HepG2 (cell line): ENCODE data around the gene NEURL1B. TPM values are rescaled to one million over a fixed set of nuclear protein-coding genes. Genes with fewer than 3 reads are reported as not detected.

Source experiments
- ARHGAP35 ChIP-seq: sonication (generic); formaldehyde crosslinking; IDR thresholded peaks from 2 replicates; pipeline ENCODE4 v1.9.0; 2022; ENCODE audit warnings: mild to moderate bottlenecking, inconsistent platforms, moderate library complexity, missing genetic modification reagents, borderline replicate concordance
- BRCA1 ChIP-seq: sonication (generic); formaldehyde crosslinking; IDR thresholded peaks from 2 replicates; pipeline ENCODE4 v1.4.0; 2020; ENCODE audit warnings: missing genetic modification reagents
- FOXC1 ChIP-seq: sonication (generic); formaldehyde crosslinking; IDR thresholded peaks from 2 replicates; pipeline ENCODE4 v1.8.0; 2022; ENCODE audit warnings: mild to moderate bottlenecking, missing genetic modification reagents, borderline replicate concordance
- HMG20A ChIP-seq: IDR thresholded peaks from 2 replicates; pipeline ENCODE4 v1.6.1; 2016; ENCODE audit warnings: borderline replicate concordance
- HOXA9 ChIP-seq: sonication (generic); formaldehyde crosslinking; IDR thresholded peaks from 2 replicates; pipeline ENCODE4 v1.8.1; 2022; ENCODE audit warnings: missing genetic modification reagents, mild to moderate bottlenecking, moderate library complexity, borderline replicate concordance
- KDM3A ChIP-seq: IDR thresholded peaks from 2 replicates; pipeline ENCODE4 v1.6.1; 2018; ENCODE audit warnings: low read depth, missing compliant biosample characterization
- KLF13 ChIP-seq: sonication (generic); formaldehyde crosslinking; IDR thresholded peaks from 2 replicates; pipeline ENCODE4 v1.4.0; 2020; ENCODE audit warnings: mild to moderate bottlenecking, missing genetic modification reagents
- KMT2A ChIP-seq: sonication (generic); formaldehyde crosslinking; IDR thresholded peaks from 2 replicates; pipeline ENCODE4 v1.4.0; 2020; ENCODE audit warnings: missing genetic modification reagents
- NONO ChIP-seq, 2 experiments: fragments of 450-650 bp in 1 of 2; sonication (generic) in 1 of 2; formaldehyde crosslinking in 1 of 2; IDR thresholded peaks in 1 of 2; conservative IDR thresholded peaks in 1 of 2; 2 replicates each; pipeline versions ENCODE4 v1.6.1 to v1.8.0; 2017 to 2022; ENCODE audit warnings: mild to moderate bottlenecking in 1 of 2, missing genetic modification reagents in 1 of 2, moderate library complexity in 1 of 2
- PHF21A ChIP-seq: sonication (generic); formaldehyde crosslinking; IDR thresholded peaks from 2 replicates; pipeline ENCODE4 v1.5.0; 2020; ENCODE audit warnings: mild to moderate bottlenecking, missing genetic modification reagents
- PHF8 ChIP-seq: sonication (generic); formaldehyde crosslinking; IDR thresholded peaks from 2 replicates; pipeline ENCODE4 v1.5.0; 2020; ENCODE audit warnings: missing genetic modification reagents
- SMAD3 ChIP-seq: sonication (generic); formaldehyde crosslinking; IDR thresholded peaks from 2 replicates; pipeline ENCODE4 v1.4.0; 2020; ENCODE audit warnings: missing genetic modification reagents
- YEATS2 ChIP-seq: sonication (generic); formaldehyde crosslinking; IDR thresholded peaks from 2 replicates; pipeline ENCODE4 v1.4.0; 2020; ENCODE audit warnings: missing genetic modification reagents, borderline replicate concordance
- ZBTB20 ChIP-seq: sonication (generic); formaldehyde crosslinking; IDR thresholded peaks from 2 replicates; pipeline ENCODE4 v1.8.1; 2023; ENCODE audit warnings: missing genetic modification reagents, low read depth, mild to moderate bottlenecking, borderline replicate concordance
- ZKSCAN8 ChIP-seq: IDR thresholded peaks from 2 replicates; pipeline ENCODE4 v1.6.1; 2016; ENCODE audit warnings: borderline replicate concordance, missing genetic modification reagents, missing compliant biosample characterization
- ZNF317 ChIP-seq: sonication (generic); formaldehyde crosslinking; IDR thresholded peaks from 2 replicates; pipeline ENCODE4 v1.5.0; 2020; ENCODE audit warnings: mild to moderate bottlenecking, missing genetic modification reagents
- ZNF382 ChIP-seq: sonication (generic); formaldehyde crosslinking; IDR thresholded peaks from 2 replicates; pipeline ENCODE4 v1.5.0; 2020; ENCODE audit warnings: missing genetic modification reagents, mild to moderate bottlenecking, borderline replicate concordance
- ZNF720 ChIP-seq: sonication (generic); formaldehyde crosslinking; IDR thresholded peaks from 2 replicates; pipeline ENCODE4 v1.4.0; 2020; ENCODE audit warnings: missing genetic modification reagents
- ZSCAN30 ChIP-seq: sonication (generic); formaldehyde crosslinking; IDR thresholded peaks from 2 replicates; pipeline ENCODE4 v1.5.0; 2020; ENCODE audit warnings: mild to moderate bottlenecking, missing genetic modification reagents
- polyA plus RNA-seq, 8 experiments: library from polyadenylated mRNA; depleted of rRNA in 3 of 8; stranded (reverse) in 7 of 8; unstranded in 1 of 8; fragments of >200 nt; fragmentation: Illumina TruSeq in 4 of 8; extraction: Trizol in 4 of 8; gene quantifications; 2 replicates each; pipeline versions ENCODE4 v1.2.1 to v1.2.3, GENCODE V29; 2011 to 2016; ENCODE audit warnings: low read depth in 4 of 8, missing spikeins in 1 of 8, mixed read lengths in 1 of 8; ENCODE audit not compliant: insufficient read depth in 1 of 8
- total RNA-seq, 5 experiments: library from RNA; depleted of rRNA; stranded (reverse); fragments of >200 nt; fragmentation: Illumina TruSeq; extraction: Trizol; gene quantifications; 2 replicates each; pipeline ENCODE4 v1.2.3, GENCODE V29; 2016; ENCODE audit warnings: low read depth in 1 of 5
- TF ChIP-seq, protein P1 (sequence below): IDR thresholded peaks from 2 replicates; pipeline ENCODE4 v1.6.1; 2016; ENCODE audit warnings: mild to moderate bottlenecking, missing biosample characterization, missing genetic modification reagents
- TF ChIP-seq, protein P2 (sequence below): sonication (generic); formaldehyde crosslinking; IDR thresholded peaks from 2 replicates; pipeline ENCODE4 v1.5.0; 2020; ENCODE audit warnings: missing genetic modification reagents
- TF ChIP-seq, protein P3 (sequence below): sonication (generic); formaldehyde crosslinking; IDR thresholded peaks from 2 replicates; pipeline ENCODE4 v1.4.0; 2020; ENCODE audit warnings: missing genetic modification reagents
- TF ChIP-seq, protein P4 (sequence below): sonication (generic); formaldehyde crosslinking; IDR thresholded peaks from 2 replicates; pipeline ENCODE4 v1.8.1; 2022; ENCODE audit warnings: mild to moderate bottlenecking, missing genetic modification reagents

Gene NEURL1B
- total and polyA plus RNA-seq, 2 of the 13 experiments (the other 11 are each of a cell fraction or from before 2014, with no cell fraction given) = 0.09 to 0.13 TPM

GRCh38 chr5:172659909-172660628 is 19.0 kb downstream of the NEURL1B start (continued):
- TF ChIP-seq, protein P1, sequence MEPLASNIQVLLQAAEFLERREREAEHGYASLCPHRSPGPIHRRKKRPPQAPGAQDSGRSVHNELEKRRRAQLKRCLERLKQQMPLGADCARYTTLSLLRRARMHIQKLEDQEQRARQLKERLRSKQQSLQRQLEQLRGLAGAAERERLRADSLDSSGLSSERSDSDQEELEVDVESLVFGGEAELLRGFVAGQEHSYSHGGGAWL (CRISPR knock-in tag) = 0 out of 2 replicates have a peak, but pooled peaks have one; percentile 25
- TF ChIP-seq, protein P2, sequence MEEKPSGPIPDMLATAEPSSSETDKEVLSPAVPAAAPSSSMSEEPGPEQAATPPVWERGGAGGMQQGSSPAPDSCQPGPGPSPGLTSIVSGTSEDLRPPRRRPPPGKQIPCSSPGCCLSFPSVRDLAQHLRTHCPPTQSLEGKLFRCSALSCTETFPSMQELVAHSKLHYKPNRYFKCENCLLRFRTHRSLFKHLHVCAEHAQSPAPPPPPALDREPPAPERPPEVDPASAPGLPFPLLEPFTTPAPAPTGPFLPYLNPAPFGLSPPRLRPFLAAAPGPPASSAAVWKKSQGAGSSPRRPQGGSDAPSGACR = 0 out of 2 replicates have a peak, but pooled peaks have one; percentile 54
- TF ChIP-seq PHF8 (CRISPR knock-in tag) = peak; percentile 47; the same call in 1 of the 2 replicates
- peak; percentile 53; the same call in 1 of the 2 replicates for TF ChIP-seq HMG20A (CRISPR knock-in tag)
- TF ChIP-seq PHF21A (CRISPR knock-in tag) = peak; percentile 92
- peak; percentile 43; the same call in 1 of the 2 replicates for TF ChIP-seq ZKSCAN8
- no peak for TF ChIP-seq NONO (IDR thresholded peaks at IDR 0.05)
- TF ChIP-seq NONO (CRISPR knock-in tag; conservative IDR thresholded peaks at IDR 0.05) = peak; percentile 80
- peak; percentile 42; the same call in 1 of the 2 replicates for TF ChIP-seq YEATS2 (CRISPR knock-in tag)
- TF ChIP-seq ZNF317 (CRISPR knock-in tag) = 0 out of 2 replicates have a peak, but pooled peaks have one; percentile 15
- no peak; the same call in 1 of the 2 replicates for TF ChIP-seq KLF13 (CRISPR knock-in tag)
- TF ChIP-seq, protein P3, sequence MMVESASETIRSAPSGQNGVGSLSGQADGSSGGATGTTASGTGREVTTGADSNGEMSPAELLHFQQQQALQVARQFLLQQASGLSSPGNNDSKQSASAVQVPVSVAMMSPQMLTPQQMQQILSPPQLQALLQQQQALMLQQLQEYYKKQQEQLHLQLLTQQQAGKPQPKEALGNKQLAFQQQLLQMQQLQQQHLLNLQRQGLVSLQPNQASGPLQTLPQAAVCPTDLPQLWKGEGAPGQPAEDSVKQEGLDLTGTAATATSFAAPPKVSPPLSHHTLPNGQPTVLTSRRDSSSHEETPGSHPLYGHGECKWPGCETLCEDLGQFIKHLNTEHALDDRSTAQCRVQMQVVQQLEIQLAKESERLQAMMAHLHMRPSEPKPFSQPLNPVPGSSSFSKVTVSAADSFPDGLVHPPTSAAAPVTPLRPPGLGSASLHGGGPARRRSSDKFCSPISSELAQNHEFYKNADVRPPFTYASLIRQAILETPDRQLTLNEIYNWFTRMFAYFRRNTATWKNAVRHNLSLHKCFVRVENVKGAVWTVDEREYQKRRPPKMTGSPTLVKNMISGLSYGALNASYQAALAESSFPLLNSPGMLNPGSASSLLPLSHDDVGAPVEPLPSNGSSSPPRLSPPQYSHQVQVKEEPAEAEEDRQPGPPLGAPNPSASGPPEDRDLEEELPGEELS (CRISPR knock-in tag) = peak; percentile 67
- peak; percentile 53; the same call in 1 of the 2 replicates for TF ChIP-seq FOXC1
- peak; percentile 55; the same call in 1 of the 2 replicates for TF ChIP-seq HOXA9 (CRISPR knock-in tag)
- TF ChIP-seq ARHGAP35 (CRISPR knock-in tag) = no peak
- TF ChIP-seq SMAD3 (CRISPR knock-in tag) = 0 out of 2 replicates have a peak, but pooled peaks have one; percentile 27
- TF ChIP-seq ZNF382 (CRISPR knock-in tag) = no peak
- no peak for TF ChIP-seq ZNF720 (CRISPR knock-in tag)
- TF ChIP-seq KDM3A = peak; percentile 37; the same call in 1 of the 2 replicates
- 0 out of 2 replicates have a peak, but pooled peaks have one; percentile 2 for TF ChIP-seq ZSCAN30
- TF ChIP-seq BRCA1 (CRISPR knock-in tag) = no peak
- TF ChIP-seq KMT2A (CRISPR knock-in tag) = 0 out of 2 replicates have a peak, but pooled peaks have one; percentile 14
- TF ChIP-seq, protein P4, sequence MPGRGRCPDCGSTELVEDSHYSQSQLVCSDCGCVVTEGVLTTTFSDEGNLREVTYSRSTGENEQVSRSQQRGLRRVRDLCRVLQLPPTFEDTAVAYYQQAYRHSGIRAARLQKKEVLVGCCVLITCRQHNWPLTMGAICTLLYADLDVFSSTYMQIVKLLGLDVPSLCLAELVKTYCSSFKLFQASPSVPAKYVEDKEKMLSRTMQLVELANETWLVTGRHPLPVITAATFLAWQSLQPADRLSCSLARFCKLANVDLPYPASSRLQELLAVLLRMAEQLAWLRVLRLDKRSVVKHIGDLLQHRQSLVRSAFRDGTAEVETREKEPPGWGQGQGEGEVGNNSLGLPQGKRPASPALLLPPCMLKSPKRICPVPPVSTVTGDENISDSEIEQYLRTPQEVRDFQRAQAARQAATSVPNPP (CRISPR knock-in tag) = 0 out of 2 replicates have a peak, but pooled peaks have one; percentile 32
- TF ChIP-seq ZBTB20 (CRISPR knock-in tag) = peak; percentile 29; the same call in 1 of the 2 replicates
